ENCODE measurements around the gene CFDP1.

The CFDP1 gene

GRCh38 chr16:75252946-75253911, 180.1 kb downstream of the CFDP1 start:
- FAIRE-seq: no peak
- DNase-seq (ENCODE audit: low spot score): no peak

GRCh38 chr16:75252049-75252864, 181.0 kb downstream of the CFDP1 start:
- DNase-seq (ENCODE audit: low spot score) (no peak), FAIRE-seq (peak; percentile 40)

- DNase-seq (ENCODE audit: low spot score): peak; percentile 94
- peak; percentile 96 for FAIRE-seq
These were observed 181.8 kb downstream of the CFDP1 start, which contains the start of gene BCAR1 for GRCh38 chr16:75251280-75252048. Gene BCAR1, minus strand, starts transcription at chr16:75251624. Its CDS starts 142 bp downstream, at chr16:75251482.

GRCh38 chr16:75250809-75251279, 182.5 kb downstream of the CFDP1 start:
- DNase-seq (ENCODE audit: low spot score): peak; percentile 62

GRCh38 chr16:75250089-75250808, 183.1 kb downstream of the CFDP1 start:
- FAIRE-seq (no peak), DNase-seq (ENCODE audit: low spot score) (no peak)

More at GRCh38 chr16:75250809-75251279, 182.5 kb downstream of the CFDP1 start:
- no peak for FAIRE-seq

GRCh38 chr16:75249441-75249840, 183.9 kb downstream of the CFDP1 start:
- DNase-seq (ENCODE audit: low spot score): no peak
- no peak for FAIRE-seq

GRCh38 chr16:75248536-75249380, 184.5 kb downstream of the CFDP1 start:
- DNase-seq (ENCODE audit: low spot score) (no peak), FAIRE-seq (no peak)

- no peak for FAIRE-seq
- no peak for DNase-seq (ENCODE audit: low spot score)
These were observed 185.2 kb downstream of the CFDP1 start for GRCh38 chr16:75248142-75248535.

- FAIRE-seq (no peak), DNase-seq (ENCODE audit: low spot score) (no peak)
These were observed 186.1 kb downstream of the CFDP1 start for GRCh38 chr16:75247249-75247648.

GRCh38 chr16:75246504-75247205, 186.6 kb downstream of the CFDP1 start:
- FAIRE-seq (no peak), DNase-seq (ENCODE audit: low spot score) (no peak)

GRCh38 chr16:75244844-75245758, 188.2 kb downstream of the CFDP1 start:
- DNase-seq (ENCODE audit: low spot score): peak; percentile 92
- peak; percentile 86 for FAIRE-seq

GRCh38 chr16:75244225-75244809, 189.0 kb downstream of the CFDP1 start:
- FAIRE-seq (no peak), DNase-seq (ENCODE audit: low spot score) (no peak)
